Neural crest cell (in vitro differentiated cells): ENCODE measurements around the gene UVRAG. TPM values are rescaled to one million over a fixed set of nuclear protein-coding genes. Genes with fewer than 3 reads are reported as not detected.

Experiments used
- DNase-seq: peaks from one replicate; pipeline ENCODE4 v3.0.0; 2021; ENCODE audit warnings: low read depth, mixed read lengths, low spot score
- H3K27ac Mint-ChIP-seq: one replicate; pipeline ENCODE4 v1.8.0; 2021; ENCODE audit warnings: mild to moderate bottlenecking, mixed read lengths; ENCODE audit not compliant: unreplicated experiment
- H3K27me3 Mint-ChIP-seq: 2 replicates; pipeline ENCODE4 v1.8.0; 2021; ENCODE audit warnings: low read depth, mild to moderate bottlenecking, mixed read lengths
- H3K36me3 Mint-ChIP-seq: 2 replicates; pipeline ENCODE4 v1.8.0; 2021; ENCODE audit warnings: low read depth, mild to moderate bottlenecking, mixed read lengths
- H3K4me1 Mint-ChIP-seq: 2 replicates; pipeline ENCODE4 v1.8.0; 2021; ENCODE audit warnings: mixed read lengths
- H3K4me3 Mint-ChIP-seq: one replicate; pipeline ENCODE4 v1.8.0; 2021; ENCODE audit warnings: mild to moderate bottlenecking, mixed read lengths
- H3K9me3 Mint-ChIP-seq: 2 replicates; pipeline ENCODE4 v1.8.0; 2021; ENCODE audit warnings: mixed read lengths
- total RNA-seq: library from RNA; stranded (reverse); gene quantifications from 2 replicates; pipeline ENCODE4 v1.2.1, GENCODE V29; 2021
- TF ChIP-seq, protein P1 (sequence below): fragments of 200-600 bp; sonication (generic); conservative IDR thresholded peaks from 2 replicates; pipeline ENCODE4 v1.5.0; 2021; ENCODE audit warnings: antibody characterized with exemption, mild to moderate bottlenecking

Gene UVRAG
- total RNA-seq, 1 donor from 2014 or later, result 29.0 TPM

DNA sequence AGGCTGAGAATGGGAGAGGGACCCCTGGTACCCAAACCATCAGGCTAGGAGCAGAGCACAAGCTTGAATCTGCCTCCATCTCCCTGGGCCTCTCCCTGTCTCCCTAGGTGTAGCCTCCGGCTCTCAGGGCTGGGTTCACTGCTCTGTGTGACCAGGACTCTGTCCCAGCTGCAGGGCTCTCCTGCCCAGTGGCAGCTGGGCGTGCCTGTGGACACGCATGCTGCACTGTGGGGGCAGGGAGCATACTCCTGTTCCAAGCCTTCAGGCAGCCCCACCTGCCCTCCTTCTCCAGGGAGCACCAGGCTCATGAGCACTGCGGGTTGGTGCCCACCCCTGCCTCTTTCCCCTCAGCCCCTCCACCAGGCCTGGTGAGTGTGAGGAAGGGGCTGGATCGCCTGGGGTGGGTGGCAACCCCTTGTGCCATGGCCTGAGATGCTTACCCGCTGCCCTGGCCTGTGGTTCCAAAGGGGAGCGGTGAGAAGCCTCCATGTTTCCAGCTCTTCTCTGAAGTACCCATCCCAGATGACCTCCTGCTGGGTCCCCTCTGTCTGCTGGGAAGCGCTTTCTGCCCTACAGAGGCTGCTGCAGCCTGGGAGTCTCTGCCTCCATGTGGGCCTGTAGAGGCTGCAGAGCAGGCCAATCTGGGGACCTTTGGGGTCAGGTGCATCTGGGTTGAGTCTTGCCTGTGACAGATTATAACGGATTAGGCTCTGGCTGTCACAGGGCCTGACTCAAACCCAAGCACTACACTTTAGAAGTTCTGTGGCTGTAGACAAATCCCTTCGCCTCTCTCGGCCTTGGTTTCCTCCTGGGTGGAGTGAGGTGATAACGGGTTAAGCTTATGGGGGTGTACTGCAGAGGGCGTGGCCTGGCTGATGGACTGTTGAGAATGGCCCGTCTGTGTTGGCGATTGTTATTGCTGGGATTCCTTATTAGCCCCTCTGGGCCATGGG, 347.6 kb downstream of the UVRAG start:
- Mint-ChIP-seq H3K9me3 (no peaks in the 10 kb centered on the region), H3K36me3 (no peaks in the 10 kb centered on the region), H3K27me3 (no peaks in the 10 kb centered on the region), H3K4me1 (no peaks in the 10 kb centered on the region), H3K4me3 (no peak overlapping the region), H3K27ac (peak overlapping the region; percentile 87)
- no peak for DNase-seq
- TF ChIP-seq, protein P1, sequence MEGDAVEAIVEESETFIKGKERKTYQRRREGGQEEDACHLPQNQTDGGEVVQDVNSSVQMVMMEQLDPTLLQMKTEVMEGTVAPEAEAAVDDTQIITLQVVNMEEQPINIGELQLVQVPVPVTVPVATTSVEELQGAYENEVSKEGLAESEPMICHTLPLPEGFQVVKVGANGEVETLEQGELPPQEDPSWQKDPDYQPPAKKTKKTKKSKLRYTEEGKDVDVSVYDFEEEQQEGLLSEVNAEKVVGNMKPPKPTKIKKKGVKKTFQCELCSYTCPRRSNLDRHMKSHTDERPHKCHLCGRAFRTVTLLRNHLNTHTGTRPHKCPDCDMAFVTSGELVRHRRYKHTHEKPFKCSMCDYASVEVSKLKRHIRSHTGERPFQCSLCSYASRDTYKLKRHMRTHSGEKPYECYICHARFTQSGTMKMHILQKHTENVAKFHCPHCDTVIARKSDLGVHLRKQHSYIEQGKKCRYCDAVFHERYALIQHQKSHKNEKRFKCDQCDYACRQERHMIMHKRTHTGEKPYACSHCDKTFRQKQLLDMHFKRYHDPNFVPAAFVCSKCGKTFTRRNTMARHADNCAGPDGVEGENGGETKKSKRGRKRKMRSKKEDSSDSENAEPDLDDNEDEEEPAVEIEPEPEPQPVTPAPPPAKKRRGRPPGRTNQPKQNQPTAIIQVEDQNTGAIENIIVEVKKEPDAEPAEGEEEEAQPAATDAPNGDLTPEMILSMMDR, result no peak

GRCh38 chr11:76163289-76163880, 348.4 kb downstream of the UVRAG start:
- H3K4me1 Mint-ChIP-seq, result no peaks in the 10 kb centered on the region
- no peaks in the 10 kb centered on the region for H3K27me3 Mint-ChIP-seq
- H3K9me3 Mint-ChIP-seq, result no peaks in the 10 kb centered on the region
- H3K27ac Mint-ChIP-seq, result peak overlapping the region; percentile 87
- TF ChIP-seq, protein P1, result no peak
- DNase-seq, result no peak
- no peaks in the 10 kb centered on the region for H3K36me3 Mint-ChIP-seq
- no peak overlapping the region for H3K4me3 Mint-ChIP-seq

DNA sequence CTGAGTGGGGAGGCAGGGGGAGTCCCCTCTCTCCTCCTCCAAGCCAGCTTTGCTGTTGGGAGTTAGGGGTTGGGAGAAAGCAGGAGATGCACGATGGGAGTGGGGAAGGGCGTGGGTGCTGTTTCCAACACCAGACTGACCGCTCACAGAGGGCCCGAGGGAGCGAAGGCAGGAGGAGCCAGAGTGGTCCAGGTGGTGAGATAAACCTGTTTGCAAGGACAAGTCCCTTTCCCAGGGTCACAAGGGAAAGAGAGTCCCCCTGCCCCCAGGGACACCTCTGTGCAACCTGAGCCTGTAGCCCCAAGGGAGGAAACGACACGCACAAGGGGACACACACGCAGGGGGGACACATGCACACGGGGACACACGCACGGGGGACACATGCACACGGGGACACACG, 349.1 kb downstream of the UVRAG start:
- no peaks in the 10 kb centered on the region for H3K27me3 Mint-ChIP-seq
- no peaks in the 10 kb centered on the region for H3K4me1 Mint-ChIP-seq
- DNase-seq, result no peak
- TF ChIP-seq, protein P1, result no peak
- H3K27ac Mint-ChIP-seq, result no peak overlapping the region
- H3K9me3 Mint-ChIP-seq, result no peaks in the 10 kb centered on the region
- H3K4me3 Mint-ChIP-seq, result no peak overlapping the region
- no peaks in the 10 kb centered on the region for H3K36me3 Mint-ChIP-seq

GRCh38 chr11:76164861-76165751, 350.1 kb downstream of the UVRAG start:
- H3K36me3 Mint-ChIP-seq, result no peaks in the 10 kb centered on the region
- H3K27me3 Mint-ChIP-seq, result no peaks in the 10 kb centered on the region
- H3K9me3 Mint-ChIP-seq, result no peaks in the 10 kb centered on the region
- no peak overlapping the region for H3K27ac Mint-ChIP-seq
- DNase-seq, result no peak
- no peaks in the 10 kb centered on the region for H3K4me1 Mint-ChIP-seq
- no peak overlapping the region for H3K4me3 Mint-ChIP-seq
- TF ChIP-seq, protein P1, result no peak

DNA sequence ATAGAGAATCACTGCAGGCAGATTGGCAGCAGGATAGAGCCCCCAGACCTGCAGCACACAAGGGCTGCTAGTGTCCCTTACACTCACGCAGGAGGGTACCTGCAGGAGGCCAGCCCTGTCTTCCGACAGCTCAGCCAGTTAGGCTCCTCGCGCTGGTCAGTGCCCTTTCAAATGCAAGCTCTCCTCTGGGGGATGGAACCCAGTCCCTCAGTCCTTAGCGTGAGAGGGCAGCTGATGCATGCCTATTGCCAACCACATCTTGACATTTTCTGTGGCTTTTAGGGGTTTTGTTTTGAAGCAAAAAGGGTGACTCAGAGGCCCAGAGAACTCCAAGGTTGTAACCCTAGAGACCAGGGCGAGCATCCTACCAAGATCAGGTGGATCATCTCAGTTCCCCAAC, 351.3 kb downstream of the UVRAG start:
- no peak for DNase-seq
- H3K27me3 Mint-ChIP-seq, result no peaks in the 10 kb centered on the region
- no peaks in the 10 kb centered on the region for H3K9me3 Mint-ChIP-seq
- TF ChIP-seq, protein P1, result no peak
- H3K36me3 Mint-ChIP-seq, result no peaks in the 10 kb centered on the region
- no peak overlapping the region for H3K4me3 Mint-ChIP-seq
- H3K27ac Mint-ChIP-seq, result no peak overlapping the region
- no peaks in the 10 kb centered on the region for H3K4me1 Mint-ChIP-seq
